Neural progenitor cell (in vitro differentiated cells): ENCODE data around the gene KDM4B.

Experiments used
- EZH2 ChIP-seq: fragments of 200-600 bp; sonication (generic); IDR thresholded peaks from 2 replicates; pipeline ENCODE4 v1.6.1; 2017; ENCODE audit warnings: antibody characterized with exemption, mild to moderate bottlenecking, moderate library complexity
- TF ChIP-seq, protein P1 (sequence below): fragments of 200-600 bp; sonication (generic); IDR thresholded peaks from 2 replicates; pipeline ENCODE4 v1.5.1; 2017; ENCODE audit warnings: antibody characterized with exemption, mild to moderate bottlenecking

GRCh38 chr19:5130371-5131030 is 161.6 kb downstream of the KDM4B start:
- TF ChIP-seq, protein P1, sequence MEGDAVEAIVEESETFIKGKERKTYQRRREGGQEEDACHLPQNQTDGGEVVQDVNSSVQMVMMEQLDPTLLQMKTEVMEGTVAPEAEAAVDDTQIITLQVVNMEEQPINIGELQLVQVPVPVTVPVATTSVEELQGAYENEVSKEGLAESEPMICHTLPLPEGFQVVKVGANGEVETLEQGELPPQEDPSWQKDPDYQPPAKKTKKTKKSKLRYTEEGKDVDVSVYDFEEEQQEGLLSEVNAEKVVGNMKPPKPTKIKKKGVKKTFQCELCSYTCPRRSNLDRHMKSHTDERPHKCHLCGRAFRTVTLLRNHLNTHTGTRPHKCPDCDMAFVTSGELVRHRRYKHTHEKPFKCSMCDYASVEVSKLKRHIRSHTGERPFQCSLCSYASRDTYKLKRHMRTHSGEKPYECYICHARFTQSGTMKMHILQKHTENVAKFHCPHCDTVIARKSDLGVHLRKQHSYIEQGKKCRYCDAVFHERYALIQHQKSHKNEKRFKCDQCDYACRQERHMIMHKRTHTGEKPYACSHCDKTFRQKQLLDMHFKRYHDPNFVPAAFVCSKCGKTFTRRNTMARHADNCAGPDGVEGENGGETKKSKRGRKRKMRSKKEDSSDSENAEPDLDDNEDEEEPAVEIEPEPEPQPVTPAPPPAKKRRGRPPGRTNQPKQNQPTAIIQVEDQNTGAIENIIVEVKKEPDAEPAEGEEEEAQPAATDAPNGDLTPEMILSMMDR: no peak
- TF ChIP-seq EZH2: no peak
